ENCODE data around the gene SUZ12. TPM values are rescaled to one million over a fixed set of nuclear protein-coding genes. Genes with fewer than 3 reads are reported as not detected.
"Not testable (repeated sequence)": the region's sequence is repeated elsewhere in the genome, so short reads cannot be mapped to it uniquely, and the experiment has no call there.

The SUZ12 gene
- total and polyA plus RNA-seq, 2 donors, result 24.3 to 33.0 TPM

- H3K27me3 ChIP-seq (ENCODE audit: control insufficient read depth in 2 of 2, insufficient read depth in 1 of 2, low read length in 1 of 2); H3K27ac ChIP-seq (ENCODE audit: low read depth in 1 of 2, low read length in 1 of 2); H3K4me1 ChIP-seq (ENCODE audit: control insufficient read depth in 2 of 2, insufficient read depth in 2 of 2, low read length in 2 of 2); H3K36me3 ChIP-seq (ENCODE audit: control insufficient read depth in 2 of 2, insufficient read depth in 2 of 2, low read length in 1 of 2); H3K9me3 ChIP-seq (ENCODE audit: control insufficient read depth in 2 of 2, insufficient read depth in 1 of 2, low read length in 1 of 2): not testable (repeated sequence)
- H3K4me3 ChIP-seq (ENCODE audit: low read length in 2 of 2), result peak overlapping the region; percentile 37 to 39
- WGBS, result 9% methylated on average over 9 of the region's 12 CpGs
- peak in 1 of 9 donors; percentile 21 for DNase-seq (ENCODE audit: low read depth in 6 of 9, low spot score in 9 of 9)
Observed at GRCh38 chr17:31937926-31938641, 1.3 kb downstream of the SUZ12 start.

GRCh38 chr17:31941916-31942315, 5.1 kb downstream of the SUZ12 start:
- DNase-seq (ENCODE audit: low read depth in 6 of 9, low spot score in 9 of 9); H3K4me3 ChIP-seq (ENCODE audit: low read length in 2 of 2); H3K4me1 ChIP-seq (ENCODE audit: control insufficient read depth in 2 of 2, insufficient read depth in 2 of 2, low read length in 2 of 2); H3K27ac ChIP-seq (ENCODE audit: low read depth in 1 of 2, low read length in 1 of 2); H3K27me3 ChIP-seq (ENCODE audit: control insufficient read depth in 2 of 2, insufficient read depth in 1 of 2, low read length in 1 of 2); H3K36me3 ChIP-seq (ENCODE audit: control insufficient read depth in 2 of 2, insufficient read depth in 2 of 2, low read length in 1 of 2); H3K9me3 ChIP-seq (ENCODE audit: control insufficient read depth in 2 of 2, insufficient read depth in 1 of 2, low read length in 1 of 2): not testable (repeated sequence)
- WGBS, result 99% methylated on average over 11 of the region's 11 CpGs

- H3K27ac ChIP-seq (ENCODE audit: low read depth in 1 of 2, low read length in 1 of 2); DNase-seq (ENCODE audit: low read depth in 6 of 9, low spot score in 9 of 9): not testable (repeated sequence)
- WGBS, result 97% methylated on average over 7 of the region's 7 CpGs
Observed at GRCh38 chr17:31942396-31942795, 5.6 kb downstream of the SUZ12 start.

GRCh38 chr17:31951953-31952352, 15.1 kb downstream of the SUZ12 start:
- H3K27ac ChIP-seq (ENCODE audit: low read depth in 1 of 2, low read length in 1 of 2); H3K9me3 ChIP-seq (ENCODE audit: control insufficient read depth in 2 of 2, insufficient read depth in 1 of 2, low read length in 1 of 2); H3K4me3 ChIP-seq (ENCODE audit: low read length in 2 of 2); DNase-seq (ENCODE audit: low read depth in 6 of 9, low spot score in 9 of 9); H3K4me1 ChIP-seq (ENCODE audit: control insufficient read depth in 2 of 2, insufficient read depth in 2 of 2, low read length in 2 of 2); H3K27me3 ChIP-seq (ENCODE audit: control insufficient read depth in 2 of 2, insufficient read depth in 1 of 2, low read length in 1 of 2): not testable (repeated sequence)
- WGBS, result 100% methylated on average over 3 of the region's 3 CpGs
- H3K36me3 ChIP-seq (ENCODE audit: control insufficient read depth in 2 of 2, insufficient read depth in 2 of 2, low read length in 1 of 2), result peaks cover 22 to 37% of the 10 kb centered on the region in 2 donors

More at GRCh38 chr17:31942396-31942795, 5.6 kb downstream of the SUZ12 start:
- not testable (repeated sequence) for H3K4me3 ChIP-seq (ENCODE audit: low read length in 2 of 2); H3K4me1 ChIP-seq (ENCODE audit: control insufficient read depth in 2 of 2, insufficient read depth in 2 of 2, low read length in 2 of 2); H3K27me3 ChIP-seq (ENCODE audit: control insufficient read depth in 2 of 2, insufficient read depth in 1 of 2, low read length in 1 of 2); H3K9me3 ChIP-seq (ENCODE audit: control insufficient read depth in 2 of 2, insufficient read depth in 1 of 2, low read length in 1 of 2); H3K36me3 ChIP-seq (ENCODE audit: control insufficient read depth in 2 of 2, insufficient read depth in 2 of 2, low read length in 1 of 2)

GRCh38 chr17:31964131-31964530, 27.3 kb downstream of the SUZ12 start:
- H3K4me3 ChIP-seq (ENCODE audit: low read length in 2 of 2); H3K27ac ChIP-seq (ENCODE audit: low read depth in 1 of 2, low read length in 1 of 2); H3K4me1 ChIP-seq (ENCODE audit: control insufficient read depth in 2 of 2, insufficient read depth in 2 of 2, low read length in 2 of 2); H3K9me3 ChIP-seq (ENCODE audit: control insufficient read depth in 2 of 2, insufficient read depth in 1 of 2, low read length in 1 of 2); H3K27me3 ChIP-seq (ENCODE audit: control insufficient read depth in 2 of 2, insufficient read depth in 1 of 2, low read length in 1 of 2); DNase-seq (ENCODE audit: low read depth in 6 of 9, low spot score in 9 of 9): not testable (repeated sequence)
- 95% methylated on average over 8 of the region's 8 CpGs for WGBS
- peaks cover 17 to 35% of the 10 kb centered on the region in 2 donors for H3K36me3 ChIP-seq (ENCODE audit: control insufficient read depth in 2 of 2, insufficient read depth in 2 of 2, low read length in 1 of 2)

GRCh38 chr17:31967648-31968047, 30.8 kb downstream of the SUZ12 start:
- no peaks in the 10 kb centered on the region for H3K27me3 ChIP-seq (ENCODE audit: control insufficient read depth in 2 of 2, insufficient read depth in 1 of 2, low read length in 1 of 2)
- H3K9me3 ChIP-seq (ENCODE audit: control insufficient read depth in 2 of 2, insufficient read depth in 1 of 2, low read length in 1 of 2), result no peaks in the 10 kb centered on the region
- H3K36me3 ChIP-seq (ENCODE audit: control insufficient read depth in 2 of 2, insufficient read depth in 2 of 2, low read length in 1 of 2), result peaks cover 10 to 43% of the 10 kb centered on the region in 2 donors
- 99% methylated on average over 3 of the region's 3 CpGs for WGBS
- DNase-seq (ENCODE audit: low read depth in 6 of 9, low spot score in 9 of 9), result no peak
- no peak overlapping the region for H3K27ac ChIP-seq (ENCODE audit: low read depth in 1 of 2, low read length in 1 of 2)
- no peak overlapping the region for H3K4me3 ChIP-seq (ENCODE audit: low read length in 2 of 2)
- no peaks in the 10 kb centered on the region for H3K4me1 ChIP-seq (ENCODE audit: control insufficient read depth in 2 of 2, insufficient read depth in 2 of 2, low read length in 2 of 2)

GRCh38 chr17:31970416-31970815, 33.6 kb downstream of the SUZ12 start:
- WGBS, result 90% methylated on average over 5 of the region's 5 CpGs
- not testable (repeated sequence) for H3K27ac ChIP-seq (ENCODE audit: low read depth in 1 of 2, low read length in 1 of 2); DNase-seq (ENCODE audit: low read depth in 6 of 9, low spot score in 9 of 9); H3K4me1 ChIP-seq (ENCODE audit: control insufficient read depth in 2 of 2, insufficient read depth in 2 of 2, low read length in 2 of 2); H3K9me3 ChIP-seq (ENCODE audit: control insufficient read depth in 2 of 2, insufficient read depth in 1 of 2, low read length in 1 of 2); H3K4me3 ChIP-seq (ENCODE audit: low read length in 2 of 2); H3K27me3 ChIP-seq (ENCODE audit: control insufficient read depth in 2 of 2, insufficient read depth in 1 of 2, low read length in 1 of 2)
- H3K36me3 ChIP-seq (ENCODE audit: control insufficient read depth in 2 of 2, insufficient read depth in 2 of 2, low read length in 1 of 2), result peaks cover 18 to 48% of the 10 kb centered on the region in 2 donors

- H3K27me3 ChIP-seq (ENCODE audit: control insufficient read depth in 2 of 2, insufficient read depth in 1 of 2, low read length in 1 of 2); H3K9me3 ChIP-seq (ENCODE audit: control insufficient read depth in 2 of 2, insufficient read depth in 1 of 2, low read length in 1 of 2); H3K4me3 ChIP-seq (ENCODE audit: low read length in 2 of 2); DNase-seq (ENCODE audit: low read depth in 6 of 9, low spot score in 9 of 9); H3K27ac ChIP-seq (ENCODE audit: low read depth in 1 of 2, low read length in 1 of 2); H3K4me1 ChIP-seq (ENCODE audit: control insufficient read depth in 2 of 2, insufficient read depth in 2 of 2, low read length in 2 of 2): not testable (repeated sequence)
- peaks cover 8 to 49% of the 10 kb centered on the region in 2 donors for H3K36me3 ChIP-seq (ENCODE audit: control insufficient read depth in 2 of 2, insufficient read depth in 2 of 2, low read length in 1 of 2)
- WGBS, result 97% methylated on average over 14 of the region's 14 CpGs
Observed at GRCh38 chr17:31974269-31975071, 37.7 kb downstream of the SUZ12 start.

- WGBS, result 88% methylated on average over 5 of the region's 5 CpGs
- H3K9me3 ChIP-seq (ENCODE audit: control insufficient read depth in 2 of 2, insufficient read depth in 1 of 2, low read length in 1 of 2); H3K4me3 ChIP-seq (ENCODE audit: low read length in 2 of 2); H3K4me1 ChIP-seq (ENCODE audit: control insufficient read depth in 2 of 2, insufficient read depth in 2 of 2, low read length in 2 of 2); DNase-seq (ENCODE audit: low read depth in 6 of 9, low spot score in 9 of 9); H3K27ac ChIP-seq (ENCODE audit: low read depth in 1 of 2, low read length in 1 of 2); H3K27me3 ChIP-seq (ENCODE audit: control insufficient read depth in 2 of 2, insufficient read depth in 1 of 2, low read length in 1 of 2): not testable (repeated sequence)
- peaks cover 8 to 45% of the 10 kb centered on the region in 2 donors for H3K36me3 ChIP-seq (ENCODE audit: control insufficient read depth in 2 of 2, insufficient read depth in 2 of 2, low read length in 1 of 2)
Observed at GRCh38 chr17:31975391-31975790, 38.6 kb downstream of the SUZ12 start.
